Endothelial cell of umbilical vein (primary cell): Measurements from ENCODE around the gene TDRD5. TPM values are rescaled to one million over a fixed set of nuclear protein-coding genes. Genes with fewer than 3 reads are reported as not detected.
A peak's percentile ranks its signal among the peaks of the same experiment; 100 is the strongest.

Source experiments
- BruUV-seq: library from RNA; stranded (reverse); fragments of 400-500 nt; replicated peaks from 2 replicates; lab custom pipeline; 2021; lab: Mats Ljungman, UMichigan
- CTCF ChIA-PET: fragments of 300-600, 350-600 bp; sonication (Branson Sonifier 250); formaldehyde crosslinking; loops from one replicate; lab custom pipeline; 2021; ENCODE audit warnings: antibody characterized with exemption, inconsistent platforms; lab: Charles Lee
- POLR2A ChIA-PET: fragments of 300-600, 350-600 bp; sonication (Branson Sonifier 250); formaldehyde crosslinking; loops from one replicate; lab custom pipeline; 2021; ENCODE audit warnings: antibody characterized with exemption, inconsistent platforms; lab: Charles Lee
- DNase-seq: peaks from one replicate; pipeline ENCODE4 v3.0.0-alpha.2; 2011; ENCODE audit warnings: low read depth, low spot score
- FAIRE-seq: peaks from 2 replicates; lab custom pipeline; 2011; peaks lifted over from hg19 to GRCh38; lab: Jason Lieb, UNC
- H2AFZ ChIP-seq: 2 replicates; pipeline ENCODE4 v1.6.0; 2012; ENCODE audit warnings: low read depth, low read length, control low read depth, inconsistent platforms
- H3K27ac ChIP-seq: 2 replicates; pipeline ENCODE4 v1.5.1; 2011; ENCODE audit warnings: low read depth, mild to moderate bottlenecking, control low read depth, low read length, moderate library complexity; ENCODE audit not compliant: insufficient read depth
- H3K27me3 ChIP-seq, 2 experiments: 2 replicates each; pipeline versions ENCODE4 v1.6.0 to v1.6.1; 2011; ENCODE audit warnings: low read length in 2 of 2, mixed read lengths in 1 of 2; ENCODE audit not compliant: control insufficient read depth in 2 of 2, insufficient read depth in 2 of 2
- H3K36me3 ChIP-seq, 2 experiments: 2 replicates in 1 of 2; 3 replicates in 1 of 2; pipeline ENCODE4 v1.5.1; 2011; ENCODE audit warnings: low read length in 2 of 2, mild to moderate bottlenecking in 1 of 2, moderate library complexity in 1 of 2; ENCODE audit not compliant: control insufficient read depth in 2 of 2, insufficient read depth in 2 of 2; ENCODE audit errors: extremely low read depth in 1 of 2
- H3K4me1 ChIP-seq: 3 replicates; pipeline ENCODE4 v1.5.1; 2011; ENCODE audit warnings: mild to moderate bottlenecking, low read length; ENCODE audit not compliant: control insufficient read depth, insufficient read depth; ENCODE audit errors: extremely low read depth
- H3K4me2 ChIP-seq: 2 replicates; pipeline ENCODE4 v1.6.1; 2011; ENCODE audit warnings: low read length, control low read depth, mixed read lengths; ENCODE audit not compliant: insufficient read depth
- H3K4me3 ChIP-seq, 3 experiments: fragments of 200-600 bp in 1 of 3; sonication (generic), shearing (Covaris generic) in 1 of 3; replicated peaks in 1 of 3; 2 replicates each; pipeline ENCODE4 v1.5.1; 2011 to 2016; ENCODE audit warnings: control low read depth in 3 of 3, low read length in 3 of 3, mild to moderate bottlenecking in 2 of 3, inconsistent platforms in 1 of 3, low read depth in 1 of 3, moderate library complexity in 1 of 3; ENCODE audit not compliant: insufficient read depth in 1 of 3
- H3K79me2 ChIP-seq: 2 replicates; pipeline ENCODE4 v1.6.0; 2012; ENCODE audit warnings: low read length, inconsistent platforms; ENCODE audit not compliant: control insufficient read depth, insufficient read depth
- H3K9ac ChIP-seq: replicated peaks from 2 replicates; pipeline ENCODE3; 2011; ENCODE audit warnings: low read length, control low read depth; ENCODE audit not compliant: insufficient read depth; ENCODE audit errors: extremely low read depth
- H3K9me1 ChIP-seq: replicated peaks from 3 replicates; pipeline ENCODE4 v1.6.0; 2011; ENCODE audit warnings: mild to moderate bottlenecking, low read length; ENCODE audit not compliant: control insufficient read depth, insufficient read depth; ENCODE audit errors: extremely low read depth
- H3K9me3 ChIP-seq: replicated peaks from 2 replicates; pipeline ENCODE4 v1.5.1; 2012; ENCODE audit warnings: low read length, inconsistent platforms; ENCODE audit not compliant: control insufficient read depth, insufficient read depth
- H4K20me1 ChIP-seq: replicated peaks from 2 replicates; pipeline ENCODE3; 2011; ENCODE audit warnings: mild to moderate bottlenecking, low read length; ENCODE audit not compliant: control insufficient read depth, insufficient read depth; ENCODE audit errors: extremely low read depth
- CTCF ChIP-seq, 2 donors: IDR thresholded peaks; 1 replicate in 1 of 2; 2 replicates in 1 of 2; pipeline ENCODE4 v1.5.1; 2011; ENCODE audit warnings: low read length in 2 of 2, mild to moderate bottlenecking in 2 of 2, moderate library complexity in 2 of 2, control low read depth in 1 of 2, inconsistent platforms in 1 of 2, low read depth in 1 of 2; ENCODE audit not compliant: insufficient read depth in 1 of 2; ENCODE audit errors: extremely low read depth in 1 of 2
- EZH2 ChIP-seq: IDR thresholded peaks from 2 replicates; pipeline ENCODE4 v1.6.1; 2012; ENCODE audit warnings: borderline replicate concordance, low read depth, mild to moderate bottlenecking, moderate library complexity, low read length, inconsistent platforms; ENCODE audit not compliant: severe bottlenecking
- FOS ChIP-seq: IDR thresholded peaks from 2 replicates; pipeline ENCODE4 v1.6.1; 2011; ENCODE audit warnings: mild to moderate bottlenecking, low read length, moderate library complexity, borderline replicate concordance; ENCODE audit not compliant: insufficient read depth
- GATA2 ChIP-seq: IDR thresholded peaks from 2 replicates; pipeline ENCODE4 v1.7.0; 2011; ENCODE audit warnings: low read depth, mild to moderate bottlenecking, moderate library complexity, mixed read lengths, low read length; ENCODE audit not compliant: insufficient read length, insufficient read depth
- JUN ChIP-seq: IDR thresholded peaks from 2 replicates; pipeline ENCODE4 v1.6.1; 2011; ENCODE audit warnings: borderline replicate concordance, low read depth; ENCODE audit not compliant: insufficient read length, insufficient read depth
- MAX ChIP-seq: IDR thresholded peaks from 2 replicates; pipeline ENCODE4 v1.6.1; 2011; ENCODE audit not compliant: insufficient read depth, insufficient read length
- MYC ChIP-seq: IDR thresholded peaks from one replicate; pipeline ENCODE4 v1.6.1; 2011; ENCODE audit warnings: mild to moderate bottlenecking, low read depth, low read length
- POLR2A ChIP-seq: IDR thresholded peaks from 2 replicates; pipeline ENCODE4 v1.6.1; 2012; ENCODE audit warnings: low read depth, mild to moderate bottlenecking, control low read depth, low read length
- POLR2AphosphoS5 ChIP-seq: IDR thresholded peaks from 2 replicates; pipeline ENCODE4 v1.6.1; 2012; ENCODE audit warnings: low read depth, mild to moderate bottlenecking, control low read depth, low read length, moderate library complexity; ENCODE audit not compliant: insufficient read depth
- dilution Hi-C: fragments of 300-500 bp; cut with MboI; formaldehyde crosslinking; loops from one replicate; pipeline ENCODE4 v1.15.0; 2019; ENCODE audit warnings: low sequenced_read_pairs; ENCODE audit not compliant: extremely low pct_ligation_motif_present
- intact Hi-C: fragments of 100-400 bp; cut with micrococcal nuclease; formaldehyde crosslinking; loops from one replicate; pipeline ENCODE4 v1.10.0; 2022
- polyA plus RNA-seq, 4 experiments: library from polyadenylated mRNA; depleted of rRNA in 3 of 4; stranded (reverse) in 3 of 4; unstranded in 1 of 4; fragments of >200 nt; gene quantifications; 2 replicates each; pipeline versions ENCODE4 v1.2.1 to v1.2.3, GENCODE V29; 2011 to 2012; ENCODE audit warnings: missing spikeins in 1 of 4
- total RNA-seq: library from RNA; stranded (reverse); gene quantifications from 2 replicates; pipeline ENCODE4 v1.2.3, GENCODE V29; 2021

TDRD5 gene
- total and polyA plus RNA-seq, 2 donors (not counting 3 experiments of a cell fraction or from before 2014, with no cell fraction given): not detected

- TF ChIP-seq FOS (no peak), POLR2AphosphoS5 (no peak), EZH2 (peak; percentile 19), JUN (no peak), CTCF (IDR thresholded peaks at IDR 0.05; ENCODE audit: extremely low read depth in 1 of 2, insufficient read depth in 1 of 2, low read depth in 1 of 2, low read length in 2 of 2) (peak; percentile 38 to 55), MAX (no peak), POLR2A (no peak), GATA2 (no peak), MYC (no peak)
- Histone ChIP-seq H3K27ac (no peak overlapping the region), H3K9ac (no peak overlapping the region), H4K20me1 (no peaks in the 10 kb centered on the region), H3K27me3 (peaks cover 17 to 27% of the 10 kb centered on the region in 2 experiments), H3K79me2 (no peaks in the 10 kb centered on the region), H3K4me2 (no peak overlapping the region), H3K9me1 (no peaks in the 10 kb centered on the region), H3K4me3 (peak overlapping the region in 1 of 3 experiments; percentile 19), H3K36me3 (no peaks in the 10 kb centered on the region), H3K4me1 (no peaks in the 10 kb centered on the region), H3K9me3 (no peaks in the 10 kb centered on the region), H2AFZ (peak overlapping the region; percentile 43)
- FAIRE-seq: no peak
- CTCF ChIA-PET: interaction anchor here (1.1 to 1.7 kb wide), 3 partner anchors 8 to 593 kb away, joined by 3 to 7 read pairs (median 4); no protein-coding TSS in a partner anchor
- DNase-seq: peak; percentile 32
- intact Hi-C loops: no loop called here
- dilution Hi-C loops: no loop called here
- no TSS peak for BruUV-seq
- POLR2A ChIA-PET: no interaction called here
Observed at GRCh38 chr1:179586107-179586823, 5.4 kb upstream of the TDRD5 start.
